K562 (cell line): ENCODE measurements around the gene PCBD1.

ENCODE experiments used
- CEBPB ChIP-seq: fragments of 450-650 bp; IDR thresholded peaks from 2 replicates; pipeline ENCODE4 v1.6.1; 2016; ENCODE audit warnings: missing genetic modification characterization, missing compliant biosample characterization
- MXI1 ChIP-seq: IDR thresholded peaks from 2 replicates; pipeline ENCODE4 v1.6.1; 2011; ENCODE audit warnings: low read depth, mild to moderate bottlenecking, improper control_type of control experiment, low read length
- ZFP30 ChIP-seq: fragments of 250-450 bp; sonication (Bioruptor Pico); IDR thresholded peaks from 2 replicates; pipeline ENCODE4 v1.8.0; 2022; ENCODE audit warnings: moderate library complexity, mild to moderate bottlenecking, inconsistent platforms, borderline replicate concordance
- TF ChIP-seq, protein P1 (sequence below): sonication (generic); formaldehyde crosslinking; IDR thresholded peaks from 2 replicates; pipeline ENCODE4 v1.9.0; 2022; ENCODE audit warnings: mild to moderate bottlenecking, missing genetic modification reagents
- TF ChIP-seq, protein P2 (sequence below), 2 experiments: fragments of 200-800 bp in 1 of 2; sonication (Bioruptor generic) in 1 of 2; sonication (generic) in 1 of 2; formaldehyde crosslinking in 1 of 2; IDR thresholded peaks in 1 of 2; conservative IDR thresholded peaks in 1 of 2; 2 replicates each; pipeline versions ENCODE4 v1.5.0 to v1.6.1; 2016 to 2020; ENCODE audit warnings: missing compliant biosample characterization in 1 of 2, missing genetic modification characterization in 1 of 2, missing genetic modification reagents in 1 of 2
- TF ChIP-seq, protein P3 (sequence below): sonication (generic); formaldehyde crosslinking; IDR thresholded peaks from 2 replicates; pipeline ENCODE4 v1.9.0; 2022; ENCODE audit warnings: mild to moderate bottlenecking, missing genetic modification reagents

DNA sequence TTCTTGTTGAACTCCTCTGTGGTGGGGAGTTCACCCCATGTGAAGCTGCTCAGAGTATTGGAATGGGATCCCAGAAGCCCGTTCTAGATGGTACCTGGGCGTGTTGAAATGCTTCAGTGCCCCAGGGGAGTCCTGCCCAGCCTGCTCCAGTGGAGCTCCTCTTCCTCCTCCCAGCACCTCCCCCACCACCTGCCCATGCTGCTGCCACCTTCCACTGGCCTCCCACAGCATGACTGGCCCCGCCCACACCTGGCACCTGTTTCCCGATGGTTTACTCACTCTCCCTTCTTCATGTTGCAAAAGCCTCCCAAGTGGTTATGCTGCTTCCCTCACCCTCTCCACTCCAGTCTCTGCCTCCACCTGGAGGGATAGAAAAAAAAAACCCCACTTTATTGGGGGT lies 32.2 kb upstream of the PCBD1 start:
- no peak for TF ChIP-seq ZFP30
- no peak for TF ChIP-seq CEBPB (tag)
- TF ChIP-seq, protein P1, sequence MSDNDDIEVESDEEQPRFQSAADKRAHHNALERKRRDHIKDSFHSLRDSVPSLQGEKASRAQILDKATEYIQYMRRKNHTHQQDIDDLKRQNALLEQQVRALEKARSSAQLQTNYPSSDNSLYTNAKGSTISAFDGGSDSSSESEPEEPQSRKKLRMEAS (CRISPR knock-in tag), result no peak
- TF ChIP-seq, protein P2, sequence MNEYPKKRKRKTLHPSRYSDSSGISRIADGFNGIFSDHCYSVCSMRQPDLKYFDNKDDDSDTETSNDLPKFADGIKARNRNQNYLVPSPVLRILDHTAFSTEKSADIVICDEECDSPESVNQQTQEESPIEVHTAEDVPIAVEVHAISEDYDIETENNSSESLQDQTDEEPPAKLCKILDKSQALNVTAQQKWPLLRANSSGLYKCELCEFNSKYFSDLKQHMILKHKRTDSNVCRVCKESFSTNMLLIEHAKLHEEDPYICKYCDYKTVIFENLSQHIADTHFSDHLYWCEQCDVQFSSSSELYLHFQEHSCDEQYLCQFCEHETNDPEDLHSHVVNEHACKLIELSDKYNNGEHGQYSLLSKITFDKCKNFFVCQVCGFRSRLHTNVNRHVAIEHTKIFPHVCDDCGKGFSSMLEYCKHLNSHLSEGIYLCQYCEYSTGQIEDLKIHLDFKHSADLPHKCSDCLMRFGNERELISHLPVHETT (CRISPR knock-in tag; conservative IDR thresholded peaks at IDR 0.05 in 1 of 2, IDR thresholded peaks at IDR 0.05 in 1 of 2), result no peak
- TF ChIP-seq MXI1, result no peak
- TF ChIP-seq, protein P3, sequence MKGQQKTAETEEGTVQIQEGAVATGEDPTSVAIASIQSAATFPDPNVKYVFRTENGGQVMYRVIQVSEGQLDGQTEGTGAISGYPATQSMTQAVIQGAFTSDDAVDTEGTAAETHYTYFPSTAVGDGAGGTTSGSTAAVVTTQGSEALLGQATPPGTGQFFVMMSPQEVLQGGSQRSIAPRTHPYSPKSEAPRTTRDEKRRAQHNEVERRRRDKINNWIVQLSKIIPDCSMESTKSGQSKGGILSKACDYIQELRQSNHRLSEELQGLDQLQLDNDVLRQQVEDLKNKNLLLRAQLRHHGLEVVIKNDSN, result no peak
